Ovary (tissue), 3 donors: ENCODE measurements around the gene OR11A1.

ENCODE experiments used
- EP300 ChIP-seq: sonication (generic); formaldehyde crosslinking; IDR thresholded peaks from one replicate; pipeline ENCODE4 v1.6.1; 2017; ENCODE audit warnings: antibody characterized with exemption
- POLR2A ChIP-seq: fragments of 450-650 bp; IDR thresholded peaks from one replicate; pipeline ENCODE4 v1.6.1; 2017; ENCODE audit warnings: antibody characterized with exemption, mild to moderate bottlenecking, moderate library complexity
- TF ChIP-seq, protein P1 (sequence below), 3 donors: fragments of 450-650 bp in 2 of 3; fragments of 200-600 bp in 1 of 3; IDR thresholded peaks; one replicate each; pipeline versions ENCODE4 v1.5.1 to v1.8.0; 2016 to 2022; ENCODE audit warnings: antibody characterized with exemption in 3 of 3, mild to moderate bottlenecking in 1 of 3
- donor health status: DM: no; HTN: no; CAD: no.

DNA sequence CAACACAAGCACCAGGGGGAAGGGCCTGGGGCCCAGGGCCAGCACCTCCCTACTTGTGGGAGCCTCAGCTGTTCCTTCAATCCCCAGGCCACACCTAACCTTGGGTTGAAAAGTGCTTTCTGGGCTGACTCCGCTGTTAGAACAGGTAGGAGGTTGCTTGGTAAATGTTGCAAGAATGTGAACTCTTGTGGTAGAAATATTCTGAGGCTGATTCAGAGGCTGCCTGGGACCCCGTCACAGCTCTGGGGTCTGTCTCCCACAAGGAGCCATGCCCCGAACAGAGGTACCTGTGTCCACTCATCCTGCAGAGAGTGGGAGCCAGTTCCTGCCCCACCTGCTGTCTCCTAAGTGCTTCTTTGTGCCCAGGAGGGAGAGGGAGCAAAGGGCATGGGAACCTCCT, 45.3 kb upstream of the OR11A1 start:
- TF ChIP-seq, protein P1, sequence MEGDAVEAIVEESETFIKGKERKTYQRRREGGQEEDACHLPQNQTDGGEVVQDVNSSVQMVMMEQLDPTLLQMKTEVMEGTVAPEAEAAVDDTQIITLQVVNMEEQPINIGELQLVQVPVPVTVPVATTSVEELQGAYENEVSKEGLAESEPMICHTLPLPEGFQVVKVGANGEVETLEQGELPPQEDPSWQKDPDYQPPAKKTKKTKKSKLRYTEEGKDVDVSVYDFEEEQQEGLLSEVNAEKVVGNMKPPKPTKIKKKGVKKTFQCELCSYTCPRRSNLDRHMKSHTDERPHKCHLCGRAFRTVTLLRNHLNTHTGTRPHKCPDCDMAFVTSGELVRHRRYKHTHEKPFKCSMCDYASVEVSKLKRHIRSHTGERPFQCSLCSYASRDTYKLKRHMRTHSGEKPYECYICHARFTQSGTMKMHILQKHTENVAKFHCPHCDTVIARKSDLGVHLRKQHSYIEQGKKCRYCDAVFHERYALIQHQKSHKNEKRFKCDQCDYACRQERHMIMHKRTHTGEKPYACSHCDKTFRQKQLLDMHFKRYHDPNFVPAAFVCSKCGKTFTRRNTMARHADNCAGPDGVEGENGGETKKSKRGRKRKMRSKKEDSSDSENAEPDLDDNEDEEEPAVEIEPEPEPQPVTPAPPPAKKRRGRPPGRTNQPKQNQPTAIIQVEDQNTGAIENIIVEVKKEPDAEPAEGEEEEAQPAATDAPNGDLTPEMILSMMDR (IDR thresholded peaks at IDR 0.05), result no peak
- no peak for TF ChIP-seq POLR2A
- TF ChIP-seq EP300, result no peak
